Pancreas (tissue), 10 donors: Measurements from ENCODE around the gene ADCY10. TPM values are rescaled to one million over a fixed set of nuclear protein-coding genes. Genes with fewer than 3 reads are reported as not detected.
A peak's percentile ranks its signal among the peaks of the same experiment; 100 is the strongest.

Experiments used
- ATAC-seq, 4 donors: fragments of 200-7000 bp; cut with Tn5 transposase; one replicate each; pipeline versions ENCODE4 v1.8.0 to v1.9.1; 2020; ENCODE audit warnings: mild to moderate bottlenecking in 4 of 4, moderate library complexity in 4 of 4
- DNase-seq, 6 donors: peaks; one replicate each; pipeline ENCODE4 v3.0.0-alpha.2; 2020
- FAIRE-seq: peaks from 2 replicates; lab custom pipeline; 2012; peaks lifted over from hg19 to GRCh38; lab: Jason Lieb, UNC
- H3K27ac ChIP-seq, 4 donors: fragments of 200-600 bp; sonication (generic); 1 replicate in 3 of 4; 2 replicates in 1 of 4; pipeline versions ENCODE4 v1.5.0 to v1.8.0; 2020
- H3K27me3 ChIP-seq, 4 donors: fragments of 200-600 bp; one replicate each; pipeline ENCODE4 v1.8.0; 2021
- H3K36me3 ChIP-seq, 3 donors: fragments of 200-600 bp; sonication (generic) in 1 of 3; one replicate each; pipeline versions ENCODE4 v1.5.0 to v1.8.0; 2020 to 2021
- H3K4me1 ChIP-seq, 3 donors: fragments of 200-600 bp; one replicate each; pipeline ENCODE4 v1.8.0; 2021
- H3K4me3 ChIP-seq, 4 donors: fragments of 200-600 bp; sonication (generic) in 2 of 4; one replicate each; pipeline versions ENCODE4 v1.5.0 to v1.8.0; 2020 to 2021
- H3K9me3 ChIP-seq, 4 donors: fragments of 200-600 bp; one replicate each; pipeline ENCODE4 v1.8.0; 2021
- CTCF ChIP-seq, 4 donors: fragments of 200-600 bp; sonication (generic) in 3 of 4; IDR thresholded peaks; one replicate each; pipeline versions ENCODE4 v1.5.0 to v1.8.0; 2021; ENCODE audit warnings: antibody characterized with exemption in 4 of 4
- WGBS, 2 donors: extraction: QIAGEN DNeasy Blood & Tissue Kit; methylation state at CpG; one replicate each; pipeline ENCODE4 v1.1.7; 2013; 5-methylcytosine and 5-hydroxymethylcytosine counted together
- intact Hi-C, 3 donors: fragments of 100-400 bp; cut with DNase I; formaldehyde crosslinking; loops; one replicate each; pipeline versions ENCODE4 v1.11.1 to v1.14.2; 2022
- polyA plus RNA-seq, 2 donors: library from polyadenylated mRNA; stranded (reverse); fragments of 200-250 nt; gene quantifications; one replicate each; pipeline ENCODE4 v1.2.3, GENCODE V29; 2013
- total RNA-seq, 6 donors: library from RNA; stranded (reverse); fragmentation: NEBNext Ultra II Directional in 4 of 6; extraction: Animal tissue kit (Norgen Biotek cat#: 25700) in 4 of 6; gene quantifications; one replicate each; pipeline versions ENCODE4 v1.2.1 to v1.2.4, GENCODE V29; 2021 to 2023
- donor health status: healthy with polysubstance abuse.
- donor health status: DM: no; HTN: no; CAD: no; lungs with moderate emphysema.
- donor health status: DM: no; HTN: no; CAD: no.
- donor health status: control.
- donor health status: control.
- donor health status: Bipolar disorder and iron deficiency.
- donor health status: DM: yes; HTN: yes; CAD: no.
- donor health status: DM: no; HTN: no; CAD: no.
- donor health status: DM: no; HTN: no; CAD: no.
- donor health status: DM: yes; HTN: yes; CAD: no.

The ADCY10 gene
- total and polyA plus RNA-seq, 8 donors = 0.03 to 0.31 (median 0.16) TPM; not detected in 1

GRCh38 chr1:167763525-167764220 is 150.3 kb downstream of the ADCY10 start:
- H3K9me3 ChIP-seq = no peaks in the 10 kb centered on the region
- FAIRE-seq (no peak), DNase-seq (no peak), ATAC-seq (no peak)
- no peaks in the 10 kb centered on the region for H3K4me1 ChIP-seq
- no peak for TF ChIP-seq CTCF (IDR thresholded peaks at IDR 0.05)
- H3K27ac ChIP-seq = no peak overlapping the region
- intact Hi-C loops = no loop called here
- whole genome bisulfite sequencing, 2 donors = 76 to 81% methylated on average over 5 of the region's 5 CpGs
- H3K4me3 ChIP-seq = no peak overlapping the region
- H3K36me3 ChIP-seq = no peaks in the 10 kb centered on the region
- no peaks in the 10 kb centered on the region for H3K27me3 ChIP-seq

GRCh38 chr1:167762061-167762746 is 151.7 kb downstream of the ADCY10 start:
- DNase-seq (no peak), FAIRE-seq (no peak), ATAC-seq (no peak)
- intact Hi-C loops = no loop called here
- no peak for TF ChIP-seq CTCF (IDR thresholded peaks at IDR 0.05)
- Histone ChIP-seq H3K4me1 (peaks cover 0 to 5% (median 0%) of the 10 kb centered on the region in 3 donors), H3K4me3 (no peak overlapping the region), H3K36me3 (no peaks in the 10 kb centered on the region), H3K27ac (no peak overlapping the region), H3K9me3 (no peaks in the 10 kb centered on the region), H3K27me3 (no peaks in the 10 kb centered on the region)
- 97 to 98% methylated on average over 8 of the region's 8 CpGs for WGBS, 2 donors

- intact Hi-C loops = no loop called here
- Histone ChIP-seq H3K4me3 (no peak overlapping the region), H3K27me3 (no peaks in the 10 kb centered on the region), H3K4me1 (peaks cover 0 to 13% (median 0%) of the 10 kb centered on the region in 3 donors), H3K27ac (no peak overlapping the region), H3K9me3 (no peaks in the 10 kb centered on the region), H3K36me3 (no peaks in the 10 kb centered on the region)
- 46 to 67% methylated on average over 2 of the region's 2 CpGs for WGBS, 2 donors
- no peak for TF ChIP-seq CTCF (IDR thresholded peaks at IDR 0.05)
- peak in 1 of 4 donors; percentile 44 for ATAC-seq
- DNase-seq = no peak
- FAIRE-seq = no peak
Observed at GRCh38 chr1:167761400-167761799, 152.5 kb downstream of the ADCY10 start.

Other genes starting within 250 kb of the ADCY10 start
- gene MPZL1, start 192.2 kb downstream of the ADCY10 start, total RNA-seq = 10 to 100 TPM; 17.3 to 46.6 (median 23.5) TPM
- 1 to 10 TPM; 6.3 to 9.3 TPM for gene MPZL1, start 192.2 kb downstream of the ADCY10 start, polyA plus RNA-seq
- 10 to 100 TPM; 11.4 to 31.9 (median 20.0) TPM for gene DCAF6, start 22.5 kb upstream of the ADCY10 start, total RNA-seq
- 10 to 100 TPM; 14.8 to 24.3 TPM for gene DCAF6, start 22.5 kb upstream of the ADCY10 start, polyA plus RNA-seq
- 10 to 100 TPM; 25.5 to 45.4 (median 39.9) TPM for gene MPC2, start 22.9 kb upstream of the ADCY10 start, total RNA-seq
- gene MPC2, start 22.9 kb upstream of the ADCY10 start, polyA plus RNA-seq = 10 to 100 TPM; 37.7 to 72.5 TPM
- 1 to 10 TPM; 6.3 to 9.7 (median 9.3) TPM for gene GPR161, start 222.8 kb upstream of the ADCY10 start, total RNA-seq
- 1 to 10 TPM; 2.5 to 3.6 TPM for gene GPR161, start 222.8 kb upstream of the ADCY10 start, polyA plus RNA-seq